ENCODE results near the gene COL4A2. TPM values are rescaled to one million over a fixed set of nuclear protein-coding genes. Genes with fewer than 3 reads are reported as not detected.

The COL4A2 gene
- total and polyA plus RNA-seq, 4 donors = 8.0 to 45.2 (median 40.3) TPM

DNA sequence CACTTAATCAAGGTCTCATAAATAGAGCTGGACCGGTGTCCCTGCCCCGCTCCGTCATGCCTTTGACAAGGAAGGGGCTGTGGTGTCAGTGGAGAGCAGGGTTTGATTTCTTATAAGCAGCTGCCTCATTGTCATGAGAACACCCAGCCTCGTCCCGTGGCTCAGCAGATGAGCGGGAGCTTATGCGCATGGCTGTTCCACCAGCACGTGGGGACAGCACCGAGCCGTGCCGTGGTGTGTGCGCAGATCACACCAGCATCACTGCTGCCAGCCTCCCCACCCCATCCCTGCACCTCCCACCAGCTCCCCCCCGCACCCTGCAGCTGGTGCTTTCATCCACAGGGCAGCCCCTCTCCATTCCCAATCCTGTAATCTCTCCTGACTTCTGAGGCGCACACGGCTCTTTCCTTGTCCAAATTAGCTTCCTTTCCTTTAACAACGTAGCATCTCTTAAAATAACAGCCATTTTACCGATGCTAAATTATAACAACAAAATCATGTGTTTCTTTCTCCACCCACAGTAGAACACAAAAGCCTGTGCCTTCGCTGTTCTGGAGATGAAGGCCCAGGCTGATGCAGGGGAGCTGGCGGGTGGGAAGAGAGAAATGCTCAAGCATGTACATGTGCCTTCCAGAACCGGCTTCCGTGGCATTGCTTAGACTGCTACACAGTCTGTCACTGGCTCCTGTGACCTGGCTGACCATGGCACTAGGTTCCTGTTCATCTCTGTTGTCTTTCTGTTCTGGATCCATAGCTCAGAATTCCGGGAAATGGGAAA, 157.7 kb downstream of the COL4A2 start:
- Histone ChIP-seq H3K27me3 (ENCODE audit: control insufficient read depth in 4 of 4, insufficient read depth in 4 of 4, low read length in 3 of 4) (no peaks in the 10 kb centered on the region), H3K27ac (ENCODE audit: low read depth in 1 of 2, low read length in 2 of 2) (no peak overlapping the region), H3K9me3 (ENCODE audit: control insufficient read depth in 4 of 4, low read length in 3 of 4) (no peaks in the 10 kb centered on the region), H3K4me3 (ENCODE audit: low read depth in 1 of 3, low read length in 3 of 3) (no peak overlapping the region), H3K36me3 (ENCODE audit: control insufficient read depth in 4 of 4, insufficient read depth in 3 of 4, low read depth in 1 of 4, low read length in 3 of 4) (no peaks in the 10 kb centered on the region), H3K4me1 (ENCODE audit: control insufficient read depth in 4 of 4, insufficient read depth in 4 of 4, low read length in 3 of 4) (no peaks in the 10 kb centered on the region), H3K9ac (ENCODE audit: low read depth in 1 of 2, low read length in 2 of 2) (no peak overlapping the region)
- 89% methylated on average over 22 of the region's 22 CpGs for WGBS
- no peak for TF ChIP-seq SP1 (IDR thresholded peaks at IDR 0.05)
- DNase-seq (ENCODE audit: low spot score) = no peak

DNA sequence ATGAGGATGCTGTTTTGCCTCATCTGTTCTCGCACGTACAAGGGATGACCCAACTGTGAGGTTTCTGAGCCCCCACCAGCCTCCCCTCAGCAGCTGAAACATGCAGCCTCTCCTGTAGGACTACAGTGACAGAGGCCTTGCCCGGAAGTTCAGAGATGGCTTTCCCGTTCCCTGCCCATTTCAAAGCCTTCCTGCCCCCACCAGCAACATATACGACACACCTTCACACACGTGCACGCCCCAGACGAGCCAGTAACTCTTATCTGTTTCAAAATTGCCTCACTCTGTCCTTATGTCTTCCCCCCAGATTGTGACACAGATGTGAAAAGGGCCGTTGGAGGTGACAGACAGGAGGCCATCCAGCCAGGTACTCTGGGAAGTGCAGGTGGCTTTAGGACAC, 158.6 kb downstream of the COL4A2 start:
- Histone ChIP-seq H3K4me3 (ENCODE audit: low read depth in 1 of 3, low read length in 3 of 3) (no peak overlapping the region), H3K27me3 (ENCODE audit: control insufficient read depth in 4 of 4, insufficient read depth in 4 of 4, low read length in 3 of 4) (no peaks in the 10 kb centered on the region), H3K9me3 (ENCODE audit: control insufficient read depth in 4 of 4, low read length in 3 of 4) (no peaks in the 10 kb centered on the region), H3K9ac (ENCODE audit: low read depth in 1 of 2, low read length in 2 of 2) (no peak overlapping the region), H3K36me3 (ENCODE audit: control insufficient read depth in 4 of 4, insufficient read depth in 3 of 4, low read depth in 1 of 4, low read length in 3 of 4) (no peaks in the 10 kb centered on the region), H3K27ac (ENCODE audit: low read depth in 1 of 2, low read length in 2 of 2) (no peak overlapping the region), H3K4me1 (ENCODE audit: control insufficient read depth in 4 of 4, insufficient read depth in 4 of 4, low read length in 3 of 4) (no peaks in the 10 kb centered on the region)
- 89% methylated on average over 9 of the region's 9 CpGs for WGBS
- no peak for TF ChIP-seq HNF4A (conservative IDR thresholded peaks at IDR 0.05)
- TF ChIP-seq FOXA1 (IDR thresholded peaks at IDR 0.05) = no peak
- no peak for DNase-seq (ENCODE audit: low spot score)

DNA sequence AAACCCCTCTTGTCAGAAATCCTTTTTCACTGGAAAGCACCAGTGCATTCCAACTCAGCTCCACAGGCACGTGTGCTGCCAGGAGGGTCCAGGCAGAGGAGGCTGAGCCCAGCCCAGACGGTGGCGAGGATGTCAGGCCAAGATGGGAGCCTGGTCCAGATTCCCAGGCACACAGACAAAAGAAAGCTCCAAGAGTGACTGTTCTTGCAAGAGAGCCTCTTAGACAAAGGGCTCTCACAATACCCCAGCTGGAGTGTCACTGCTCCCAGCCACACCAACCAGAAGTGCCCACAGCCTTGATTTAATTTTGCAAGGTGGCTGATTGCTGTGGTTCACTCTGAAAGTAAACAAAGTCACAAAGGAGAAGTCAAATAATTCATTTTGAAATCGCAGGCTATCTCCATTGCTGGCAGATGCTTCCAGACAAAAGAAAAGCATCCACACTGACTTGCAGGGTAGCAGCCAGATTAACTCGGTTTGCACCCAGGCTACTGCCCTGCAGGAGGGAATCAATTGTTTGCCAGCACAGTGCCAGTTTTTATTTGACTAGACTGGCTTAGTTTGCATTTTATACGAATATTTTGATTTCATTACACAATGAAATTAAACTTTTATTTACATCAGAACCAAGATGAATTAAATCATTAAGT, 159.3 kb downstream of the COL4A2 start:
- no peaks in the 10 kb centered on the region for H3K27me3 ChIP-seq (ENCODE audit: control insufficient read depth in 4 of 4, insufficient read depth in 4 of 4, low read length in 3 of 4)
- no peak overlapping the region for H3K9ac ChIP-seq (ENCODE audit: low read depth in 1 of 2, low read length in 2 of 2)
- no peak for DNase-seq (ENCODE audit: low spot score)
- no peaks in the 10 kb centered on the region for H3K9me3 ChIP-seq (ENCODE audit: control insufficient read depth in 4 of 4, low read length in 3 of 4)
- no peak overlapping the region for H3K4me3 ChIP-seq (ENCODE audit: low read depth in 1 of 3, low read length in 3 of 3)
- TF ChIP-seq SP1 (IDR thresholded peaks at IDR 0.05) = no peak
- TF ChIP-seq GABPA (IDR thresholded peaks at IDR 0.05 in 1 of 2, conservative IDR thresholded peaks at IDR 0.05 in 1 of 2) = no peak
- TF ChIP-seq TAF1 (conservative IDR thresholded peaks at IDR 0.05) = no peak
- no peak for TF ChIP-seq HNF4A (conservative IDR thresholded peaks at IDR 0.05)
- TF ChIP-seq FOXA2 (IDR thresholded peaks at IDR 0.05) = no peak
- no peak for TF ChIP-seq EGR1 (IDR thresholded peaks at IDR 0.05; ENCODE audit: low read depth in 2 of 2)
- H3K36me3 ChIP-seq (ENCODE audit: control insufficient read depth in 4 of 4, insufficient read depth in 3 of 4, low read depth in 1 of 4, low read length in 3 of 4) = no peaks in the 10 kb centered on the region
- 67% methylated on average over 6 of the region's 6 CpGs for WGBS
- no peak overlapping the region for H3K27ac ChIP-seq (ENCODE audit: low read depth in 1 of 2, low read length in 2 of 2)
- peaks cover 0 to 1% (median 0%) of the 10 kb centered on the region in 4 donors for H3K4me1 ChIP-seq (ENCODE audit: control insufficient read depth in 4 of 4, insufficient read depth in 4 of 4, low read length in 3 of 4)

DNA sequence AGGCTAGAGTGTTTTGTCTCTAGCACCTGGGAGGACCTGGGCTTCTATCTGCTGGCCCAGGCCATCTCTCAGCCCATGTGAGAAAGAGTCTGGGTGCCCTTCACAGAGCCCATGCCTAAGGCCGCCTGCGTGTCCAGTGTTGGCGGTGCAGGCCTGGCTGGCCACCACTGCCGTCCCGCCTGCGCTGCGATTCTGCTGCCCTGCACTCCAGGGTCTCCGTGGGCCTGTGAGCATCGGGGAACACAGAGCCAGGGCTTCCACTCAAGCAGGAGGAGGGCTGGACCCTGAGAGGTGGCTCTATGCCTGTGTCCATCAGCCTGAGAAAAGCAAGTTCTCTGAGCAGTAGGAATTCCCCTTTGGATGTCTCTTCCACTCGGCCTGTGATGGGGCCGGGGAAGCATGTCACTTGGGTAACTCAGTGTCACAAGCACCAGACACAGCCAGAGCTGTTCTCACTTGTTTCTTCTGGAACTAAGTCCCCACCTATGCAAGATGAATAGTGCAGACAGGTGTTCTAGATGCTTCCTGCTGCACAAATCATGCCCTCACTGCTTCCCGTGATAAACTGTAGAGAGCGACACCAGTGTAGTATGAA, 160.5 kb downstream of the COL4A2 start:
- 95% methylated on average over 13 of the region's 13 CpGs for WGBS
- no peaks in the 10 kb centered on the region for H3K36me3 ChIP-seq (ENCODE audit: control insufficient read depth in 4 of 4, insufficient read depth in 3 of 4, low read depth in 1 of 4, low read length in 3 of 4)
- no peaks in the 10 kb centered on the region for H3K9me3 ChIP-seq (ENCODE audit: control insufficient read depth in 4 of 4, low read length in 3 of 4)
- no peak for DNase-seq (ENCODE audit: low spot score)
- H3K9ac ChIP-seq (ENCODE audit: low read depth in 1 of 2, low read length in 2 of 2) = no peak overlapping the region
- H3K4me1 ChIP-seq (ENCODE audit: control insufficient read depth in 4 of 4, insufficient read depth in 4 of 4, low read length in 3 of 4) = peaks cover 0 to 5% (median 0%) of the 10 kb centered on the region in 4 donors
- H3K27ac ChIP-seq (ENCODE audit: low read depth in 1 of 2, low read length in 2 of 2) = no peak overlapping the region
- H3K27me3 ChIP-seq (ENCODE audit: control insufficient read depth in 4 of 4, insufficient read depth in 4 of 4, low read length in 3 of 4) = no peaks in the 10 kb centered on the region
- TF ChIP-seq, protein P1, sequence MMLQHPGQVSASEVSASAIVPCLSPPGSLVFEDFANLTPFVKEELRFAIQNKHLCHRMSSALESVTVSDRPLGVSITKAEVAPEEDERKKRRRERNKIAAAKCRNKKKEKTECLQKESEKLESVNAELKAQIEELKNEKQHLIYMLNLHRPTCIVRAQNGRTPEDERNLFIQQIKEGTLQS (IDR thresholded peaks at IDR 0.05) = no peak
- no peak overlapping the region for H3K4me3 ChIP-seq (ENCODE audit: low read depth in 1 of 3, low read length in 3 of 3)

All from liver (tissue), 9 donors.